Esophagus muscularis mucosa (tissue), 4 donors: Measurements from ENCODE around the gene GLT8D2. TPM values are rescaled to one million over a fixed set of nuclear protein-coding genes. Genes with fewer than 3 reads are reported as not detected.
"Not testable (repeated sequence)": the region's sequence is repeated elsewhere in the genome, so short reads cannot be mapped to it uniquely, and the experiment has no call there.

Source experiments
- DNase-seq: peaks from one replicate; pipeline ENCODE4 v3.0.0-alpha.2; 2017; ENCODE audit errors: extremely low spot score
- H3K27ac ChIP-seq, 4 donors: fragments of 200-600 bp; sonication (generic); replicated peaks in 1 of 4; 1 replicate in 3 of 4; 2 replicates in 1 of 4; pipeline ENCODE4 v1.5.1; 2016 to 2019; ENCODE audit warnings: mild to moderate bottlenecking in 1 of 4
- H3K27me3 ChIP-seq, 4 donors: fragments of 200-600 bp; sonication (generic); one replicate each; pipeline versions ENCODE4 v1.5.1 to v1.6.0; 2016 to 2019
- H3K36me3 ChIP-seq, 4 donors: fragments of 200-600 bp; sonication (generic); one replicate each; pipeline ENCODE4 v1.5.1; 2016 to 2019
- H3K4me1 ChIP-seq, 4 donors: fragments of 200-600 bp; sonication (generic); one replicate each; pipeline ENCODE4 v1.5.1; 2016 to 2019
- H3K4me3 ChIP-seq, 4 donors: fragments of 200-600 bp; sonication (generic); 1 replicate in 2 of 4; 2 replicates in 2 of 4; pipeline ENCODE4 v1.5.1; 2016 to 2019; ENCODE audit warnings: mild to moderate bottlenecking in 4 of 4, moderate library complexity in 1 of 4
- H3K9me3 ChIP-seq, 4 donors: fragments of 200-600 bp; sonication (generic); 1 replicate in 3 of 4; 2 replicates in 1 of 4; pipeline ENCODE4 v1.5.1; 2016 to 2019
- EP300 ChIP-seq: sonication (generic); formaldehyde crosslinking; IDR thresholded peaks from one replicate; pipeline ENCODE4 v1.6.1; 2017; ENCODE audit warnings: antibody characterized with exemption
- POLR2A ChIP-seq: fragments of 450-650 bp; IDR thresholded peaks from one replicate; pipeline ENCODE4 v1.6.1; 2017; ENCODE audit warnings: antibody characterized with exemption, moderate library complexity, mild to moderate bottlenecking, low read depth
- POLR2AphosphoS5 ChIP-seq, 2 donors: sonication (generic); formaldehyde crosslinking; IDR thresholded peaks; one replicate each; pipeline ENCODE4 v1.6.1; 2017; ENCODE audit warnings: antibody characterized with exemption in 2 of 2
- WGBS: methylation state at CpG from one replicate; pipeline ENCODE4 v1.1.5; 2018; 5-methylcytosine and 5-hydroxymethylcytosine counted together
- intact Hi-C: fragments of 100-400 bp; cut with DNase I; formaldehyde crosslinking; loops from one replicate; pipeline ENCODE4 v1.15.1; 2023
- total RNA-seq, 4 donors: library from RNA; depleted of rRNA; stranded (reverse); fragments of >200 nt; gene quantifications; one replicate each; pipeline versions ENCODE4 v1.1.0 to v1.2.1, GENCODE V29; 2016
- TF ChIP-seq, protein P1 (sequence below), 3 experiments: fragments of 200-600 bp in 2 of 3; fragments of 450-650 bp in 1 of 3; sonication (generic) in 2 of 3; IDR thresholded peaks; one replicate each; pipeline ENCODE4 v1.5.1; 2017 to 2019; ENCODE audit warnings: antibody characterized with exemption in 3 of 3, mild to moderate bottlenecking in 2 of 3, moderate library complexity in 1 of 3

Gene GLT8D2
- total RNA-seq, 4 donors from 2014 or later: 7.1 to 13.6 (median 11.0) TPM

DNA sequence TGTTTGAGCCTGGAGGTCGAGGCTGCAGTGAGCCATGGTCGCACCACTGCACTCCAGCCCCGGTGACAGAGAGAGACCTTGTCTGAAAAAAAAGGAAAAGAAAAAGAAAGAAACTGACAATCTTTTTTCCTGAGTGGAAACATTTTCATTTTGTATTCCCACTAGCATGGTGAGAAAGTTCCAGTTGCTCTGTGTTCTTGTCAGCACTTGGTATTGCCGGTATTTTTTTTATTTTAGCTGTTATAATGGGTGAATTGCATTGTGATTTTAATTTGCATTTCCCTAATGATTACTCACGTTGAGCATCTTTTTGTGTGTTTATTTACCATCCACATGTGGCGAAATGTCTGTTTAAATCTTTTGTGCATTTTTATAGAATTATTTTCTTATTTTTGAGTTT is 25.6 kb downstream of the GLT8D2 start:
- H3K27me3 ChIP-seq: no peaks in the 10 kb centered on the region
- no peaks in the 10 kb centered on the region for H3K4me1 ChIP-seq
- no peaks in the 10 kb centered on the region for H3K36me3 ChIP-seq
- no peaks in the 10 kb centered on the region for H3K9me3 ChIP-seq
- no peak overlapping the region for H3K27ac ChIP-seq
- DNase-seq: no peak
- H3K4me3 ChIP-seq: no peak overlapping the region
- intact Hi-C loops: no loop called here
- WGBS: 93% methylated on average over 6 of the region's 6 CpGs
- TF ChIP-seq, protein P1, sequence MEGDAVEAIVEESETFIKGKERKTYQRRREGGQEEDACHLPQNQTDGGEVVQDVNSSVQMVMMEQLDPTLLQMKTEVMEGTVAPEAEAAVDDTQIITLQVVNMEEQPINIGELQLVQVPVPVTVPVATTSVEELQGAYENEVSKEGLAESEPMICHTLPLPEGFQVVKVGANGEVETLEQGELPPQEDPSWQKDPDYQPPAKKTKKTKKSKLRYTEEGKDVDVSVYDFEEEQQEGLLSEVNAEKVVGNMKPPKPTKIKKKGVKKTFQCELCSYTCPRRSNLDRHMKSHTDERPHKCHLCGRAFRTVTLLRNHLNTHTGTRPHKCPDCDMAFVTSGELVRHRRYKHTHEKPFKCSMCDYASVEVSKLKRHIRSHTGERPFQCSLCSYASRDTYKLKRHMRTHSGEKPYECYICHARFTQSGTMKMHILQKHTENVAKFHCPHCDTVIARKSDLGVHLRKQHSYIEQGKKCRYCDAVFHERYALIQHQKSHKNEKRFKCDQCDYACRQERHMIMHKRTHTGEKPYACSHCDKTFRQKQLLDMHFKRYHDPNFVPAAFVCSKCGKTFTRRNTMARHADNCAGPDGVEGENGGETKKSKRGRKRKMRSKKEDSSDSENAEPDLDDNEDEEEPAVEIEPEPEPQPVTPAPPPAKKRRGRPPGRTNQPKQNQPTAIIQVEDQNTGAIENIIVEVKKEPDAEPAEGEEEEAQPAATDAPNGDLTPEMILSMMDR (IDR thresholded peaks at IDR 0.05): no peak
- TF ChIP-seq EP300 (no peak), POLR2AphosphoS5 (IDR thresholded peaks at IDR 0.05) (no peak), POLR2A (no peak)

DNA sequence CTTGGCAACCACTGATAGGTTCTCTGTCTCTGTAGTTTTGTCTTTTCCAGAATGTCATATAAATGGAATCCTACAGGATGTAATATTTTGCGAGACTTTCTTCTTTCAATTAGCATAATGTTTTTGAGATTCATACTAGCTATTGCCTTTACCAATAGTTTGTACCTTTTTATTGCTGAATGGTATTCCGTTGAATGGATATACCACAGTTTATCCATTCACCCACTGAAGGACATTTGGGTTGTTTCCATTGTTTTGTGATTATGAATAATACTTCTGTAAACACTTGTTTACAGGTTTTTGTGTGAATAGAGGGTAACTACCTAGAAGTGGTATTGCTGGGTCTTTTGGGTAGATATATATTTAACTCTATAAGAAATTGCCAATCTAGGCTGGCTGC is 26.3 kb downstream of the GLT8D2 start:
- Histone ChIP-seq H3K4me3 (no peak overlapping the region), H3K27ac (no peak overlapping the region), H3K9me3 (no peaks in the 10 kb centered on the region), H3K27me3 (no peaks in the 10 kb centered on the region), H3K36me3 (no peaks in the 10 kb centered on the region), H3K4me1 (no peaks in the 10 kb centered on the region)
- DNase-seq: no peak
- TF ChIP-seq POLR2AphosphoS5 (IDR thresholded peaks at IDR 0.05) (no peak), EP300 (no peak), POLR2A (no peak)
- TF ChIP-seq, protein P1 (IDR thresholded peaks at IDR 0.05): no peak
- intact Hi-C loops: no loop called here
- 75% methylated on average over 2 of the region's 2 CpGs for WGBS

DNA sequence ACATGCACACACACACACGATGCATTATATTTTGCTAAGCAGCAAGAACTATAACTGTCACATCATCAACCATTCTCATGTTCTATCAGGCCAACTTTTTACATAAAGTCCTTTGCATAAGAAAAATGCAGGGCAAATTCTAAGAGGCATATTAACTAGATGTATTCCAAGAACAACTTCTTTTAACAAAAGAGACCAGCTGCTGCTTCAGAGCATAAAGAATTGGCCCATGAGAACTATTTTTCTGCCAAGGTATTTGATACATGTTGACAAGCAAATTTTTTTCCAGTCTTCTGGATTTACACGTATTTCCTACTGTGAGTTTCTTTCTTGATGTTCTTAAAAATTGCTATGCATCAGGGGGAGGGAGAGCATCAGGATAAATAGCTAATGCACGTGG is 27.2 kb downstream of the GLT8D2 start:
- H3K4me3 ChIP-seq: no peak overlapping the region
- no peaks in the 10 kb centered on the region for H3K36me3 ChIP-seq
- TF ChIP-seq, protein P1 (IDR thresholded peaks at IDR 0.05): no peak
- no peak for TF ChIP-seq POLR2AphosphoS5 (IDR thresholded peaks at IDR 0.05)
- no peak for TF ChIP-seq EP300
- no peak for TF ChIP-seq POLR2A
- no peaks in the 10 kb centered on the region for H3K4me1 ChIP-seq
- intact Hi-C loops: no loop called here
- H3K9me3 ChIP-seq: no peaks in the 10 kb centered on the region
- WGBS: 55% methylated on average over 3 of the region's 3 CpGs
- H3K27me3 ChIP-seq: no peaks in the 10 kb centered on the region
- H3K27ac ChIP-seq: no peak overlapping the region
- DNase-seq: no peak

DNA sequence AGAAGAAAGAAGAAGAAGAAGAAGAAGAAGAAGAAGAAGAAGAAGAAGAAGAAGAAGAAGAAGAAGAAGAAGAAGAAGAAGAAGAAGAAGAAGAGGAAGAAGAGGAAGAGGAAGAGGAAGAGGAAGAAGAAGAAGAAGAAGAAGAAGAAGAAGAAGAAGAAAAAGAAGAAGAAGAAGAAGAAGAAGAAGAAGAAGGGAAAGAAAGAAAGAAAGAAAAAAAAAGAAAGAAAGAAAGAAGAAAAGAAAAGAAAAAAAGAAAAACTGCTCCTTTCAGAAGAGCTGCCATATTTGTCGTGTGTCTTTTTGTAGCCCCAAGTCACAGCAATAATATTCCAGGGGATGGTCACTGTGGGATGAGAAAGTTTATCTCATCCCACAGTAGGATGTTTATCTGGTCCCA is 28.1 kb downstream of the GLT8D2 start:
- WGBS: 84% methylated on average over 1 of the region's 1 CpG
- H3K4me3 ChIP-seq, DNase-seq, H3K4me1 ChIP-seq, H3K9me3 ChIP-seq, H3K27ac ChIP-seq, intact Hi-C loops, H3K36me3 ChIP-seq, H3K27me3 ChIP-seq: not testable (repeated sequence)

DNA sequence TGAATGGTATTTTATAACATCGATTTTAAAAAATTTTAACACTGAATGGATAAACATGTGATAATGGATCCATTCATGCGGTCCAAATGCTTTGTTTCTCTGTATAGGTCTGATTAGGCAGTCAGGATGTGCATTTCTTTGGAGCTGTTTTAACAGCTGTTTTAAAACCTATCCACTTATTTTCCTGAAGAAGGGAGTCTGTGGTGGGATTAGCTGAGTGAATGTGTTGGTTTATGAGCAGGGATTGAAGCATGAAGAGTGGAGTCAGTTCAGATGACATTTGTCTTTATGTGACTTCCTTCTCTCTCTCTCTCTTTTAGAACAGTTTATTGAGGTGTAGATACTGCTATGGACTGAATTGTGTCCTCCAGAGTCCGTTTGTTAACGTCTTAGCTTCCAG is 37.7 kb downstream of the GLT8D2 start:
- Histone ChIP-seq H3K27ac (no peak overlapping the region), H3K36me3 (peaks cover 0 to 23% (median 2%) of the 10 kb centered on the region in 4 donors), H3K9me3 (no peaks in the 10 kb centered on the region), H3K4me3 (no peak overlapping the region), H3K27me3 (no peaks in the 10 kb centered on the region), H3K4me1 (peaks cover 0 to 8% (median 0%) of the 10 kb centered on the region in 4 donors)
- TF ChIP-seq EP300 (no peak), POLR2A (no peak), POLR2AphosphoS5 (IDR thresholded peaks at IDR 0.05) (no peak)
- TF ChIP-seq, protein P1 (IDR thresholded peaks at IDR 0.05): no peak
- 63% methylated on average over 4 of the region's 4 CpGs for WGBS
- no peak for DNase-seq
- intact Hi-C loops: no loop called here
